NCI-H2171 treated with DMSO at 0.1 percent for 48 hours (cell line): ENCODE data around the gene CELA1.
A peak's percentile ranks its signal among the peaks of the same experiment; 100 is the strongest.

ENCODE experiments used
- DNase-seq: peaks from one replicate; lab custom pipeline; 2025; lab: John Stamatoyannopoulos, UW

The CELA1 gene

GRCh38 chr12:51374856-51375255 lies 28.4 kb upstream of the CELA1 start:
- no peak for DNase-seq

GRCh38 chr12:51374361-51374760 lies 27.9 kb upstream of the CELA1 start:
- no peak for DNase-seq

GRCh38 chr12:51373187-51373586 lies 26.7 kb upstream of the CELA1 start:
- no peak for DNase-seq

GRCh38 chr12:51372021-51372420 lies 25.5 kb upstream of the CELA1 start:
- no peak for DNase-seq

GRCh38 chr12:51371295-51371953 lies 24.9 kb upstream of the CELA1 start:
- DNase-seq, result no peak

GRCh38 chr12:51370667-51371066 lies 24.2 kb upstream of the CELA1 start:
- no peak for DNase-seq

- no peak for DNase-seq
Observed at GRCh38 chr12:51369581-51369980, 23.1 kb upstream of the CELA1 start.

- peak; percentile 77 for DNase-seq
Observed at GRCh38 chr12:51368640-51369517, 22.4 kb upstream of the CELA1 start.

- no peak for DNase-seq
Observed at GRCh38 chr12:51365276-51365675, 18.8 kb upstream of the CELA1 start.

GRCh38 chr12:51364001-51364400 lies 17.5 kb upstream of the CELA1 start:
- no peak for DNase-seq

- no peak for DNase-seq
Observed at GRCh38 chr12:51362747-51363342, 16.4 kb upstream of the CELA1 start.

- no peak for DNase-seq
Observed at GRCh38 chr12:51362307-51362706, 15.8 kb upstream of the CELA1 start.

- DNase-seq, result no peak
Observed at GRCh38 chr12:51361161-51362016, 14.9 kb upstream of the CELA1 start.

GRCh38 chr12:51360315-51360714 lies 13.8 kb upstream of the CELA1 start:
- no peak for DNase-seq

GRCh38 chr12:51359851-51360250 lies 13.4 kb upstream of the CELA1 start:
- no peak for DNase-seq

- DNase-seq, result no peak
Observed at GRCh38 chr12:51358496-51358895, 12.0 kb upstream of the CELA1 start.

GRCh38 chr12:51357374-51358047 lies 11.0 kb upstream of the CELA1 start:
- DNase-seq, result no peak

GRCh38 chr12:51351913-51352532 lies 5.5 kb upstream of the CELA1 start:
- peak; percentile 19 for DNase-seq

GRCh38 chr12:51349026-51349425 lies 2.5 kb upstream of the CELA1 start:
- DNase-seq, result no peak

GRCh38 chr12:51348116-51348515 lies 1.6 kb upstream of the CELA1 start:
- no peak for DNase-seq

GRCh38 chr12:51345681-51346080 lies 798 bp downstream of the CELA1 start:
- DNase-seq, result no peak
